OCI-LY7 (cell line): Measurements from ENCODE around the gene VAC14. TPM values are rescaled to one million over a fixed set of nuclear protein-coding genes. Genes with fewer than 3 reads are reported as not detected.

Source experiments
- BruUV-seq: library from RNA; stranded (reverse); fragments of 400-500 nt; replicated peaks from 2 replicates; lab custom pipeline; 2021; lab: Mats Ljungman, UMichigan
- CTCF ChIA-PET: fragments of 300-600 bp; sonication (Branson Sonifier 250); formaldehyde crosslinking; loops from one replicate; lab custom pipeline; 2022; ENCODE audit warnings: antibody characterized with exemption; ENCODE audit not compliant: unreplicated experiment; lab: Charles Lee
- POLR2A ChIA-PET: fragments of 300-600 bp; sonication (Branson Sonifier 250); formaldehyde crosslinking; loops from one replicate; lab custom pipeline; 2022; ENCODE audit warnings: antibody characterized with exemption; lab: Charles Lee
- DNase-seq: peaks from one replicate; pipeline ENCODE4 v3.0.0-alpha.2; 2015; ENCODE audit warnings: low spot score
- H2AFZ ChIP-seq: fragments of 200-600 bp; sonication (generic), shearing (Covaris generic); 2 replicates; pipeline ENCODE4 v1.6.1; 2014; ENCODE audit warnings: mild to moderate bottlenecking, antibody characterized with exemption, low read length, moderate library complexity
- H3K27ac ChIP-seq: fragments of 200-600 bp; sonication (generic); 2 replicates; pipeline ENCODE4 v1.5.1; 2014; ENCODE audit warnings: mixed run types, low read depth, mild to moderate bottlenecking, moderate library complexity, low read length, inconsistent platforms; ENCODE audit not compliant: poor library complexity, severe bottlenecking
- H3K36me3 ChIP-seq: fragments of 200-600 bp; sonication (generic); 2 replicates; pipeline ENCODE4 v1.6.1; 2014; ENCODE audit warnings: mild to moderate bottlenecking, antibody characterized with exemption, low read length, moderate library complexity, mixed read lengths; ENCODE audit not compliant: insufficient read depth
- H3K4me1 ChIP-seq: fragments of 200-600 bp; sonication (generic); 2 replicates; pipeline ENCODE4 v1.5.1; 2014; ENCODE audit warnings: mild to moderate bottlenecking, low read length; ENCODE audit not compliant: insufficient read depth, poor library complexity, severe bottlenecking
- H3K4me2 ChIP-seq: fragments of 200-600 bp; sonication (generic); 2 replicates; pipeline ENCODE4 v1.6.1; 2014; ENCODE audit warnings: mild to moderate bottlenecking, low read length
- H3K4me3 ChIP-seq: fragments of 200-600 bp; sonication (generic); 2 replicates; pipeline ENCODE4 v1.5.1; 2014; ENCODE audit warnings: mild to moderate bottlenecking, low read depth, low read length; ENCODE audit not compliant: poor library complexity, severe bottlenecking
- H3K79me2 ChIP-seq: fragments of 200-600 bp; sonication (generic); 2 replicates; pipeline ENCODE4 v1.6.1; 2016; ENCODE audit warnings: low read depth, mild to moderate bottlenecking, low read length, moderate library complexity, mixed read lengths; ENCODE audit not compliant: insufficient read depth
- H3K9me2 ChIP-seq: fragments of 200-600 bp; sonication (generic); 2 replicates; pipeline ENCODE4 v1.6.1; 2016; ENCODE audit warnings: mild to moderate bottlenecking, low read length, mixed read lengths; ENCODE audit not compliant: insufficient read depth
- H3K9me3 ChIP-seq: fragments of 200-600 bp; sonication (generic); 2 replicates; pipeline ENCODE4 v1.6.1; 2014; ENCODE audit warnings: mild to moderate bottlenecking, mixed run types, low read length, mixed read lengths
- H4K20me1 ChIP-seq: fragments of 200-600 bp; sonication (generic); 2 replicates; pipeline ENCODE4 v1.6.1; 2014; ENCODE audit warnings: mild to moderate bottlenecking, antibody characterized with exemption, low read length, moderate library complexity, mixed read lengths; ENCODE audit not compliant: insufficient read depth
- CTCF ChIP-seq: fragments of 200-600 bp; sonication (generic); conservative IDR thresholded peaks from 2 replicates; pipeline ENCODE4 v1.5.1; 2014; ENCODE audit warnings: mild to moderate bottlenecking, antibody characterized with exemption, low read length, moderate library complexity, mixed read lengths
- EZH2phosphoT487 ChIP-seq: fragments of 200-600 bp; sonication (generic); IDR thresholded peaks from 2 replicates; pipeline ENCODE4 v1.6.1; 2018; ENCODE audit warnings: low read depth, borderline replicate concordance, mild to moderate bottlenecking, mixed run types, antibody characterized with exemption, low read length, moderate library complexity, mixed read lengths
- intact Hi-C: fragments of 100-400 bp; cut with micrococcal nuclease; formaldehyde crosslinking; loops from one replicate; pipeline ENCODE4 v1.10.0; 2022; ENCODE audit not compliant: unreplicated experiment
- total RNA-seq, 2 experiments: library from RNA; depleted of rRNA in 1 of 2; stranded (reverse); fragments of >200 nt in 1 of 2; shearing (Covaris generic) in 1 of 2; gene quantifications; 2 replicates each; pipeline ENCODE4 v1.2.3, GENCODE V29; 2014 to 2022

VAC14 gene
- total RNA-seq, 2 experiments from 2014 or later = 37.6 to 43.1 TPM

GRCh38 chr16:70780546-70780945, 20.4 kb downstream of the VAC14 start:
- POLR2A ChIA-PET = no interaction called here
- TF ChIP-seq EZH2phosphoT487 (no peak), CTCF (no peak)
- no peak overlapping the region for H3K4me3 ChIP-seq
- CTCF ChIA-PET = no interaction called here
- no peaks in the 10 kb centered on the region for H3K4me1 ChIP-seq
- H4K20me1 ChIP-seq = no peaks in the 10 kb centered on the region
- intact Hi-C loops = no loop called here
- BruUV-seq = no TSS peak
- no peaks in the 10 kb centered on the region for H3K79me2 ChIP-seq
- H3K27ac ChIP-seq = no peak overlapping the region
- H2AFZ ChIP-seq = no peak overlapping the region
- no peak for DNase-seq
- H3K4me2 ChIP-seq = no peak overlapping the region
- peaks cover 5% of the 10 kb centered on the region; the same call in 1 of the 2 replicates for H3K9me3 ChIP-seq
- H3K9me2 ChIP-seq = no peaks in the 10 kb centered on the region
- peaks cover 88% of the 10 kb centered on the region for H3K36me3 ChIP-seq

- intact Hi-C loops = no loop called here
- no peak overlapping the region for H2AFZ ChIP-seq
Observed at GRCh38 chr16:70779361-70779760, 21.6 kb downstream of the VAC14 start.

More at GRCh38 chr16:70779361-70779760, 21.6 kb downstream of the VAC14 start:
- Histone ChIP-seq H3K4me3 (no peak overlapping the region), H3K4me2 (no peak overlapping the region), H3K4me1 (no peaks in the 10 kb centered on the region), H3K9me2 (no peaks in the 10 kb centered on the region), H4K20me1 (no peaks in the 10 kb centered on the region), H3K9me3 (peaks cover 5% of the 10 kb centered on the region; the same call in 1 of the 2 replicates), H3K36me3 (peaks cover 76% of the 10 kb centered on the region), H3K79me2 (no peaks in the 10 kb centered on the region), H3K27ac (no peak overlapping the region)
- CTCF ChIA-PET = no interaction called here
- TF ChIP-seq EZH2phosphoT487 (no peak), CTCF (no peak)
- BruUV-seq = no TSS peak
- DNase-seq = no peak
- POLR2A ChIA-PET = no interaction called here
